NB4 (cell line): Measurements from ENCODE around the gene LRRC3B.

Source experiments
- DNase-seq: peaks from one replicate; pipeline ENCODE4 v3.0.0; 2010; ENCODE audit warnings: low read depth
- H3K4me3 ChIP-seq: one replicate; pipeline ENCODE4 v1.5.1; 2011; ENCODE audit warnings: mild to moderate bottlenecking, low read depth, low read length, moderate library complexity
- MAX ChIP-seq: IDR thresholded peaks from 2 replicates; pipeline ENCODE4 v1.6.1; 2011; ENCODE audit warnings: low read depth, low read length
- MYC ChIP-seq: IDR thresholded peaks from 2 replicates; pipeline ENCODE4 v1.6.1; 2011; ENCODE audit warnings: low read depth, low read length
- POLR2A ChIP-seq: IDR thresholded peaks from 2 replicates; pipeline ENCODE4 v1.6.1; 2011; ENCODE audit warnings: mild to moderate bottlenecking; ENCODE audit not compliant: insufficient read length; ENCODE audit errors: extremely low read depth
- TF ChIP-seq, protein P1 (sequence below): IDR thresholded peaks from one replicate; pipeline ENCODE4 v1.5.1; 2012; ENCODE audit warnings: low read depth, low read length

LRRC3B gene

GRCh38 chr3:26627080-26627479 lies 4.5 kb downstream of the LRRC3B start:
- DNase-seq, result no peak
- H3K4me3 ChIP-seq, result no peak overlapping the region
- TF ChIP-seq, protein P1, sequence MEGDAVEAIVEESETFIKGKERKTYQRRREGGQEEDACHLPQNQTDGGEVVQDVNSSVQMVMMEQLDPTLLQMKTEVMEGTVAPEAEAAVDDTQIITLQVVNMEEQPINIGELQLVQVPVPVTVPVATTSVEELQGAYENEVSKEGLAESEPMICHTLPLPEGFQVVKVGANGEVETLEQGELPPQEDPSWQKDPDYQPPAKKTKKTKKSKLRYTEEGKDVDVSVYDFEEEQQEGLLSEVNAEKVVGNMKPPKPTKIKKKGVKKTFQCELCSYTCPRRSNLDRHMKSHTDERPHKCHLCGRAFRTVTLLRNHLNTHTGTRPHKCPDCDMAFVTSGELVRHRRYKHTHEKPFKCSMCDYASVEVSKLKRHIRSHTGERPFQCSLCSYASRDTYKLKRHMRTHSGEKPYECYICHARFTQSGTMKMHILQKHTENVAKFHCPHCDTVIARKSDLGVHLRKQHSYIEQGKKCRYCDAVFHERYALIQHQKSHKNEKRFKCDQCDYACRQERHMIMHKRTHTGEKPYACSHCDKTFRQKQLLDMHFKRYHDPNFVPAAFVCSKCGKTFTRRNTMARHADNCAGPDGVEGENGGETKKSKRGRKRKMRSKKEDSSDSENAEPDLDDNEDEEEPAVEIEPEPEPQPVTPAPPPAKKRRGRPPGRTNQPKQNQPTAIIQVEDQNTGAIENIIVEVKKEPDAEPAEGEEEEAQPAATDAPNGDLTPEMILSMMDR, result no peak
- no peak for TF ChIP-seq MYC
- no peak for TF ChIP-seq MAX
- no peak for TF ChIP-seq POLR2A

DNA sequence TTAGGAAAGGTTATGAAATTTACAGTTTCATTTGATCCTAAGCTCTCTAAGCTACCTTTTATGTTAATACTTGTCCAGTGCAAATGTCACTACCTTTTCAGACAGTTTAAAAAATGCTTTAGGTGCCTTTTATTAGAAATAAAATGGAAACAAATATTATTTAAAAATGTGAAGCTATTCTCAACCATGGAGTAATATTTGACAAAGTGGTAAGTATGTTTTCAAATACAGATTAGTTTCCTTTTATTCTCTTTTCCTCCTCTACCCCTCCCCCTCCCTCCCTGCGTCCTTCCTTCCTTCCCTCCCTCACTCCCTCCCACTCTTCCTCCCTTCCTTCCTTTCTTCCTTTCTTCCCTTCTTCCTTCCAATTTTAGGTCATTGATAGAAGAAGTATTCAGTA lies 6.3 kb downstream of the LRRC3B start:
- H3K4me3 ChIP-seq, result no peak overlapping the region
- TF ChIP-seq MAX, result no peak
- TF ChIP-seq POLR2A, result no peak
- no peak for TF ChIP-seq MYC
- TF ChIP-seq, protein P1, result no peak
- no peak for DNase-seq

- H3K4me3 ChIP-seq, result no peak overlapping the region
- TF ChIP-seq POLR2A (no peak), MAX (no peak), MYC (no peak)
- TF ChIP-seq, protein P1, result no peak
- no peak for DNase-seq
Observed at GRCh38 chr3:26630669-26631389, 8.3 kb downstream of the LRRC3B start.

- no peak for TF ChIP-seq MYC
- TF ChIP-seq MAX, result no peak
- H3K4me3 ChIP-seq, result no peak overlapping the region
- no peak for DNase-seq
Observed at GRCh38 chr3:26631390-26631738, 8.8 kb downstream of the LRRC3B start.

- no peak for DNase-seq
- TF ChIP-seq MYC, result no peak
- TF ChIP-seq POLR2A, result no peak
- TF ChIP-seq, protein P1, result no peak
- TF ChIP-seq MAX, result no peak
- no peak overlapping the region for H3K4me3 ChIP-seq
Observed at GRCh38 chr3:26634601-26635000, 12.0 kb downstream of the LRRC3B start.

GRCh38 chr3:26636096-26636727 lies 13.6 kb downstream of the LRRC3B start:
- no peak overlapping the region for H3K4me3 ChIP-seq
- DNase-seq, result no peak
- TF ChIP-seq POLR2A (no peak), MAX (no peak), MYC (no peak)
- TF ChIP-seq, protein P1, result no peak
